GM21367 (cell line): Measurements from ENCODE around the gene RAB3IL1.
"Not testable (repeated sequence)": the region's sequence is repeated elsewhere in the genome, so short reads cannot be mapped to it uniquely, and the experiment has no call there.

Experiments used
- ATAC-seq: cut with Tn5 transposase; IDR thresholded peaks from one replicate; pipeline ENCODE4 v1.9.1; 2021; ENCODE audit not compliant: unreplicated experiment

The RAB3IL1 gene

GRCh38 chr11:61917334-61918109, at the start of gene RAB3IL1:
Gene RAB3IL1, minus strand, starts transcription at chr11:61917566. Its CDS starts 199 bp downstream, at chr11:61917367.
- no peak for ATAC-seq

- ATAC-seq, result no peak
Measured at GRCh38 chr11:61966734-61967115, 49.4 kb upstream of the RAB3IL1 start.

GRCh38 chr11:61964666-61965271, 47.4 kb upstream of the RAB3IL1 start:
- ATAC-seq, result not testable (repeated sequence)

- no peak for ATAC-seq
Measured at GRCh38 chr11:61964058-61964665, 46.8 kb upstream of the RAB3IL1 start.

GRCh38 chr11:61963282-61964057, 46.1 kb upstream of the RAB3IL1 start:
- no peak for ATAC-seq

- ATAC-seq, result no peak
Measured at GRCh38 chr11:61963016-61963281, 45.6 kb upstream of the RAB3IL1 start.

- ATAC-seq, result no peak
Measured at GRCh38 chr11:61962213-61963015, 45.0 kb upstream of the RAB3IL1 start.

- ATAC-seq, result no peak
Measured at GRCh38 chr11:61961570-61962212, 44.3 kb upstream of the RAB3IL1 start.

- no peak for ATAC-seq
Measured at GRCh38 chr11:61960532-61960931, 43.2 kb upstream of the RAB3IL1 start.

GRCh38 chr11:61959678-61960077, 42.3 kb upstream of the RAB3IL1 start:
- no peak for ATAC-seq

- no peak for ATAC-seq
Measured at GRCh38 chr11:61959114-61959513, 41.7 kb upstream of the RAB3IL1 start.

GRCh38 chr11:61958590-61958989, 41.2 kb upstream of the RAB3IL1 start:
- no peak for ATAC-seq

GRCh38 chr11:61957021-61957770, 39.8 kb upstream of the RAB3IL1 start:
- ATAC-seq, result no peak

GRCh38 chr11:61956191-61957020, 39.0 kb upstream of the RAB3IL1 start:
- no peak for ATAC-seq

GRCh38 chr11:61955422-61956135, 38.2 kb upstream of the RAB3IL1 start:
- ATAC-seq, result no peak

- no peak for ATAC-seq
Measured at GRCh38 chr11:61954851-61955421, 37.6 kb upstream of the RAB3IL1 start.

GRCh38 chr11:61954106-61954850, 36.9 kb upstream of the RAB3IL1 start:
- ATAC-seq, result no peak
